ENCODE data around the gene GPR151.

GPR151 gene

DNA sequence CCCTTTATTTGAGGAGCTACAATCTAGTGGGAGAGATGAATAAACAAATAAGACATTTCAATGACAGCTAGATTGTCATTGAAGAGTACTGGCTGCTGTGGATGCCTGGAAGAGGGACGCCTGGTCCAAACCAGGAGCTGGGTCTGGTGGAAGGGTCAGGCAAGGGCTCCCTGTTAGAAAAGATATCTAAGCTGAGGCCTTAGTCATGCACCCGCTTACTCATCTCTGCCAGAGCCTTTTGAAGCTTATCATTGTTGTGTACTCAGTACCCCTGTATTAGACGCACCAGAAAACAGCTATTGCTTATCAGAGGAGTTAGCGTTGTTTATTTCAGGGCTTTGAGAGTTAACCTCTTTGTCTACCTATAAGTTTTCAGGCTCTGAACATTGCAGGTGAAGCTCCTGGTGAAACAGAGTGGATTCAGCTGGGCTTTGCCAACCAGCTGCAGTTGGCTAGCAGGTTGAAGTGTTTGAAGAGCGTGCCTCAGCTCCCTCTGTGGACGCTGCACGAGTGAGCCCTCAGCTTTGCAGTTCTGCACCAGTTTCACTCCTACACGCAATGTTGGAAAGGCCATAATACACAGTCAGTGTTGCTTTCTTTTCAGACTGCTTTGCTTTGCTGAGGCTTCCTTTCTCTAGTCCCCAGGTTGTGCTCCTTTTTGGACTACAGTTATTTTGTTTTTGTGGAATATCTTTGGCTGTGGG is 5.6 kb upstream of the GPR151 start:
- in situ Hi-C loops (cut with MboI; ENCODE audit: low sequenced_read_pairs) = no loop called here

GRCh38 chr5:146520731-146521130 is 4.7 kb upstream of the GPR151 start:
- in situ Hi-C loops (cut with MboI; ENCODE audit: low sequenced_read_pairs) = no loop called here

GRCh38 chr5:146519554-146519953 is 3.6 kb upstream of the GPR151 start:
- in situ Hi-C loops (cut with MboI; ENCODE audit: low sequenced_read_pairs) = no loop called here

DNA sequence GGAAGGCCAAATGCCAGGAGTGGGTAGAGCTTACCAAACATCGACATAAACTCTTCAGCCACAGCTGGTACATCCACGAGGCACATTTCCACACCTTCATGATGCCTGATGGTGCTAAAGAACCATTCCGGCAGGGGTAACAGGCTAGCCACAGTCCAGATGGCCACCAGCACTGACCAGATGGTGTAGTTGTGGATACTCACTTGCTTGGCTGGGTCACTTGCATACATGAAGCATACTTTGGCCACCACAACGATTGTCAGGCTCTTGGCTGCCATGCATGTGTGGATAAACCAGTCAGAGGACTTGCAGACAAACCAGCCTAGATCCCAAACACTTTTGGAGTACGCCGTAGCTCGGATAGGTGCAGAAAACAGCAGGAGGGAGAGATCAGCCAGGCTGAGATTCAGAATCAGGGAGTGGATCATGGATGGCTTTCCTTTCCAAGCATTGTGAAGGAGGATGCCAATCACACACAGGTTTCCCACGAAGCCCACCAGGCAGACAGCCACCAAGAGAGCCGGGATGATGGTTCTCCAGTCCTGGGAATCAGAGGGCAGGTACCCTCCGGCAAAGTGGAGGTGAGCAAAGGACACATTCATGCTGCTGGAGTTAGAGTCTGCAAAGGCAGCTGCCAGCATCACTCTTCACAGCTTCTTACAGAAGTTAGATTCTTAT is 378 bp downstream of the GPR151 start:
- in situ Hi-C loops (cut with MboI; ENCODE audit: low sequenced_read_pairs) = no loop called here

GRCh38 chr5:146514575-146514974 is 1.4 kb downstream of the GPR151 start:
- in situ Hi-C loops (cut with MboI; ENCODE audit: low sequenced_read_pairs) = no loop called here

- in situ Hi-C loops (cut with MboI; ENCODE audit: low sequenced_read_pairs) = no loop called here
Measured at GRCh38 chr5:146513462-146513861, 2.5 kb downstream of the GPR151 start.

- in situ Hi-C loops (cut with MboI; ENCODE audit: low sequenced_read_pairs) = no loop called here
Measured at GRCh38 chr5:146510559-146511125, 5.3 kb downstream of the GPR151 start.

- in situ Hi-C loops (cut with MboI; ENCODE audit: low sequenced_read_pairs) = no loop called here
Measured at GRCh38 chr5:146507428-146507827, 8.6 kb downstream of the GPR151 start.

DNA sequence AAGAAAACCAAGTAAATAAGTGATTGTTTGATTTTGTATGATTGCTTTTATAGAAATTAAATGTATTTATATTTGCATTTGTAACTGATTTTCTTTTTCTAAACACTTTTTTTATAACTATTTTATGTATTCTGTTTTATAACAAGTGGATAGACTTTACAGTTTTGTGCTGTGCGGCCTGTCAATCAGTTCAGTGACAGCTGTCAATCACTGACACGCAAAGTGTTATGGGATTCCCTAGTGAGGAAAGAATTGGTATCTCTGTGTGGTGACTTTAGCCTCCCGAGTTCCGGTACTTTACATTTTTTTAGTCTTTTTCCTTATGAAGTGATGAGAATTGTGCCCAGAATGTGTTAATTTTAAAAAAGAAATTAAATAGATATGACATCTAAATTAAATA is 16.3 kb downstream of the GPR151 start:
- in situ Hi-C loops (cut with MboI; ENCODE audit: low sequenced_read_pairs) = no loop called here

- in situ Hi-C loops (cut with MboI; ENCODE audit: low sequenced_read_pairs) = no loop called here
Measured at GRCh38 chr5:146494656-146495055, 21.3 kb downstream of the GPR151 start.

- in situ Hi-C loops (cut with MboI; ENCODE audit: low sequenced_read_pairs) = no loop called here
Measured at GRCh38 chr5:146490089-146490843, 25.7 kb downstream of the GPR151 start.

- in situ Hi-C loops (cut with MboI; ENCODE audit: low sequenced_read_pairs) = no loop called here
Measured at GRCh38 chr5:146484714-146485391, 31.1 kb downstream of the GPR151 start.

DNA sequence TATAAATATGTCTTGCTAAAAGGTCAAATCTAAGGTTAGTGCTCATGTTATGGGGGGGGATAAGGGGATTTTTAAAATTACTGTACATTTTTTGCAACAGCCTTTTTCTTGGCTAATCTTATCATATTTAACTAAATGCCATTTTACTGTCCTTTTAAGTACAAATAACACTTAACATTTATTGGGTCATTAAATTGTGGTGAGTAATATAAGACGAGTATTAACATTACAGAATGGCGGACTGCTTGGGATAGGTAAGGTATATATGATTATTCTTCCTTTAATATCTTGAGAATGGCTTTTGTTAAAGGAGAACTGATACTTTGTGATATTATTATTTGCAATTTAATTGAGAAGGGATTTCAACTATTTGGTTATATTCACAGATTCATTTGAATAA is 33.2 kb downstream of the GPR151 start:
- in situ Hi-C loops (cut with MboI; ENCODE audit: low sequenced_read_pairs) = no loop called here

- in situ Hi-C loops (cut with MboI; ENCODE audit: low sequenced_read_pairs) = no loop called here
Measured at GRCh38 chr5:146475906-146476305, 40.1 kb downstream of the GPR151 start.

DNA sequence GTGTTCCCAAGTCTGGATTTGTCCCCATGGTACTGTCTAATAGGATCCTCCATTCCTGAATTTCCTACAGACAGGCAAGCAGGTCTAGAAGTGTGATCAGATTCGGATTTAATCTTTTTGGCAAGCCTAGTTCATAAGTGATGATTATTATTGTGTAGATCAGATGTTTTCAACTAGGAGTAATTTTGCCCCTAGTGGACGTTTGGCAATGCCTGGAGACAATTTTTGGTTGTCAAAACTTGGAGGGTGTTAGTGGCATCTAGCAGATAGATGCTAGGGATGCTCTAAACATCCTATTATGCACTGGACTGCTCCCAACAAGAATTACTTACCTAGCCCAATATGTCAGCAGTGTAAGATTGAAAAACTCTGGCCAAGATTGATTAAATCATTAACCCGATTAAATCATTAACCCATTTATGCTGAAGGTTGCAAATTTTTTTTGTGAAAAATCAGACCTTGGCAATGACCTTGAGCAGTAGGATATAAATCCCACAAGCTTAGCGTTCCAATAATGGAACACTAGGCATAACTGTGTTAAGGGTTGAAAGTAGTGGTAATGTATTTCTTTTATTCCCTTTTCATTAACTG is 40.7 kb downstream of the GPR151 start:
- in situ Hi-C loops (cut with MboI; ENCODE audit: low sequenced_read_pairs) = no loop called here

GRCh38 chr5:146474065-146474464 is 41.9 kb downstream of the GPR151 start:
- in situ Hi-C loops (cut with MboI; ENCODE audit: low sequenced_read_pairs) = no loop called here

DNA sequence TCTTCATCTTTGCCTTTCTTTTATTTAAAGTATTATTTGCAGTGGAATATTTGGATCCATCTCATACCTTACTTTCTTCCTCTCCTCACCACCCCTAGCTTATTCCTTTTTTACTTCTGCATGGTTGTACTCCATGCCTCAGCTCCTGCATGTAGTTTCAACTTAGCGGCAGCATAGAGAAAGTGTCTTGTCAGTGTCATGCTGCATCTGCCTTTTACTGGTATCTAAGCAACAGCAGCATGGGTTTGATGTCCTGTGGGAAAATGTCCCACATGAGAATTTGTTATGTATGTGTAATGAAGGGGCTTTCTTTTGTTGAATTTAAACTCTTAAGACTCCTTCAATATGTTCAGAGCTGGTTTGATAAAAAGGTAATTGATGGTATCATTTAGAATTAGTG is 48.2 kb downstream of the GPR151 start:
- in situ Hi-C loops (cut with MboI; ENCODE audit: low sequenced_read_pairs) = no loop called here

DNA sequence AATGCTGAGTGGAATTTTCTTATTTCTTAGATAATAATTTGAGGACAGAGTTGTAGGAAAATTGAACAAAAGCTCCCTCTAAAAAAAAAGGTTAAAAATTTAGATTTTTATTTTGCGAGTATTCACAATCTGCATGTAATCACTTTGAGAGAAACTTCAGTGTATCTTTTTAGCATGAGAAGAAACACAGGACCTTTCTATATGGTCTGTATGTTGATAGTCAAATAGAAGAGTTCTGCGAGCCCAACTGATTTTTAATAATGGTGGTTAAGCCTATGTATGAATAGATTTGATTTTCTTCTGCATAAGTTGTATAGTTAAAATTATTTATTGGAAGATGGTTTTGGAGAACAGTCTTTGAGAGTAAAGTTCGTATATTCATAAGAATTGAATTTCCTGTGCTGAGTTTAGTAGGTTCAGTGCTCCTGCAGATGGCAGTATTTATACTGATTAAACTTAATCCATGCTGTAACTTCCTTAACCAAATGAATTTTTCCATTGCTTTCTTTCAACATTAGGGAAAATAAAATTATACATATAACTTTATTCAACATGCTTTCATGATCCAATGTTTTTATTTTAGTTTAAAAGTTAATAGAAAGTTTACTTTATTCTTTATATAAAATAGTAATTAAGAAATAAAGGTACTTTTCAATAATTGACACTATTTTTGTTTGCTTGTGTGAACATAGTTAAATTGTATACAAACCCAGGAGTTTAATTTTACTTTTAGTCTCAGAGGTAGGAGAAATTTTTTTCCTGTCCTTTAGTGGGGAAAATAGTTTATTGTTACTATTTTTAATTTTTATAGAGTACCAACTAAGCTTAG is 49.3 kb downstream of the GPR151 start:
- in situ Hi-C loops (cut with MboI; ENCODE audit: low sequenced_read_pairs) = no loop called here

DNA sequence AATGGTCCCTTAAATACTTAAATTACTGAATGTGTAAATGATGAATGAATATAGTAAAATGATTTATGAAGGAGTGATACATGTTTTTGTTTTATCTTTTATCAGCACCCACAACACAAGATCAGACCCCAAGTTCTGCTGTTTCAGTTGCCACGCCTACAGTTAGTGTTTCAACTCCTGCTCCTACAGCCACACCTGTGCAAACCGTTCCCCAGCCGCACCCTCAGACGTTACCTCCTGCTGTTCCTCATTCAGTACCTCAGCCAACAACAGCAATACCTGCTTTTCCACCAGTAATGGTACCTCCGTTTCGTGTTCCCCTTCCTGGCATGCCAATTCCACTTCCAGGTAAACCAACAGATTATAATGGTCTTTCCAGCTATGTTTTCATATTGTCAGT is 52.5 kb downstream of the GPR151 start:
- in situ Hi-C loops (cut with MboI; ENCODE audit: low sequenced_read_pairs) = no loop called here

Measured in HL-60/S4 treated with retinoic acid at 250 ng/mL for 4 days and 3 days (cell line).